Activated T-cell treated with anti-CD3 and anti-CD28 coated beads, Interleukin-2, amount 50 U/mL, for 72 hours (primary cell): ENCODE results near the gene NUTF2. TPM values are rescaled to one million over a fixed set of nuclear protein-coding genes. Genes with fewer than 3 reads are reported as not detected.
"Not testable (repeated sequence)": the region's sequence is repeated elsewhere in the genome, so short reads cannot be mapped to it uniquely, and the experiment has no call there.

Experiments
- ATAC-seq, 2 donors: fragments of 150-1000 bp; cut with Tn5 transposase; replicated peaks in 1 of 2; 2 replicates each; pipeline ENCODE4 v1.10.0; 2021; ENCODE audit warnings: moderate library complexity in 2 of 2, mild to moderate bottlenecking in 1 of 2
- DNase-seq, 2 donors: peaks; one replicate each; pipeline ENCODE4 v3.0.0; 2021 to 2022; ENCODE audit warnings: mixed read lengths in 1 of 2
- H3K27ac Mint-ChIP-seq: one replicate; pipeline ENCODE4 v1.8.0; 2022; ENCODE audit warnings: mild to moderate bottlenecking, moderate library complexity, mixed read lengths
- H3K27me3 Mint-ChIP-seq: one replicate; pipeline ENCODE4 v1.8.0; 2022; ENCODE audit warnings: low read depth, mixed read lengths
- H3K36me3 Mint-ChIP-seq, 2 donors: one replicate each; pipeline ENCODE4 v1.8.0; 2022; ENCODE audit warnings: mixed read lengths in 2 of 2, mild to moderate bottlenecking in 1 of 2; ENCODE audit not compliant: insufficient read depth in 2 of 2
- H3K4me1 Mint-ChIP-seq: one replicate; pipeline ENCODE4 v1.8.0; 2022; ENCODE audit warnings: low read depth, mixed read lengths
- H3K4me3 Mint-ChIP-seq, 2 donors: one replicate each; pipeline ENCODE4 v1.8.0; 2022; ENCODE audit warnings: mild to moderate bottlenecking in 2 of 2, mixed read lengths in 2 of 2, moderate library complexity in 2 of 2
- H3K9me3 Mint-ChIP-seq, 2 donors: one replicate each; pipeline ENCODE4 v1.8.0; 2022; ENCODE audit warnings: mixed read lengths in 2 of 2
- total RNA-seq, 2 donors: library from RNA; stranded (reverse); gene quantifications; one replicate each; pipeline ENCODE4 v1.2.3, GENCODE V29; 2022

NUTF2 gene
- total RNA-seq, 2 donors from 2014 or later, result 80.8 to 90.1 TPM

DNA sequence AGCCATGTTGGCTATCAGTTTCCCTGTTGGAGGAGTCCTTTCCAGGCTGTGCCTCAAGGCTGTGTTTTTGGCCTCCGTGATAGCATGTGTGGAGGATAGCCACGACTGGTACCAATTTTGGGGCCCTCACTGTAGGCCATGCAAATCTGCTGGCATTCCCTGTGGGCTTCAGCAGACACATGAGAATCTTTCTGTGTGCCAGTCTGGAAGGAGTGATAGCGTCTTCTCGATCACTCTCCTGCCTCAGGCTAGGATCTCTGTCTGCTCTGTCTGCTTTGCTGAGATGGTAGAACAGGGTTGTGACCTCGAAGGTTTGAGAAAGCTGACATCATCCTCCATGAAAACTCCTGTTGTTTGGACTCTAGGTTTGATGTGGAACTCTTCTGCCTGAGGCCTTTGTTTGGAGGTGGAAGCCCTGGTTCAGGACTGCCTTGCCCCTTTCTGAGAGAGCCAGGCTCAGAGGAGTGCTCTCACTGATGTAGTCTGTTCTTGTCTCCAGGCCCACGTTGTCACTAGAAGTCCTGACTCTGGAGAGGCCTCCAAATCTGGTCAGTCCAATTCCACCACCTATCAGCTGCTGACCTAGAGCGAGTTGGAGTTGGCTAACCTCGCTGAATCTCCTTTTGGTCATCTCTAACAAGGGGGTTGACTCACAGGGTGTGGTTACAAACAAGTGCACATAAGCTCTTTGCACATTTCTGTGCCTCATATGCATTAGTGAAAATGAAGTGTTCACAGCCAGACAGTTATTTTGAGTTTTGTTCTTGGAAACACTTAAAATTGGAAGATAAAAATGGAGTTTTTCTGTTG is 14.1 kb downstream of the NUTF2 start:
- H3K4me3 Mint-ChIP-seq, result no peak overlapping the region
- H3K27me3 Mint-ChIP-seq, result no peaks in the 10 kb centered on the region
- H3K4me1 Mint-ChIP-seq, result peaks cover 32% of the 10 kb centered on the region
- no peak for DNase-seq
- H3K36me3 Mint-ChIP-seq, result peaks cover 0 to 1% of the 10 kb centered on the region in 2 donors
- no peaks in the 10 kb centered on the region for H3K9me3 Mint-ChIP-seq
- peak overlapping the region; percentile 8 for H3K27ac Mint-ChIP-seq
- no peak for ATAC-seq

DNA sequence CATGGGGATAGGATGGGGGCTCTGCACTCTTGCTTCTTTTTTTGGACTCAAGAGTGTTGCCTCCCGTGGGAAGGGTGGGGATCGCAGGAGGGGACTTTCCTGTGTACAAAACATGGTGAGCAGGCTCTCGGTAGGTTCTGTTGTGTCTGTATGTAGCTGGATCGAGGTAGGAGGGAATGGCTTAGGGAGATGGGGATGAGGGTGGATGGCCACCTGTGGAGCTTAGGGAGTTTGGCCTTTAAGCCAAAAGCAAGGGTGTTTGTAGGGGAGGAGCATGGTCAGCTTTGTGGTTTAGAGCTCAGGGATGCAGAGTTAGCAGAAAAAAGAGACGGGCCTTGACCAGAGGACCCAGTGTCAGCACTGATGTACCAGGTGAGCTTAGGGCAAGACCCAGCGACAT is 15.1 kb downstream of the NUTF2 start:
- DNase-seq, result no peak
- Mint-ChIP-seq H3K27ac (no peak overlapping the region), H3K4me1 (peaks cover 23% of the 10 kb centered on the region), H3K36me3 (peaks cover 0 to 7% of the 10 kb centered on the region in 2 donors), H3K9me3 (no peaks in the 10 kb centered on the region), H3K4me3 (no peak overlapping the region), H3K27me3 (no peaks in the 10 kb centered on the region)
- ATAC-seq, result no peak

DNA sequence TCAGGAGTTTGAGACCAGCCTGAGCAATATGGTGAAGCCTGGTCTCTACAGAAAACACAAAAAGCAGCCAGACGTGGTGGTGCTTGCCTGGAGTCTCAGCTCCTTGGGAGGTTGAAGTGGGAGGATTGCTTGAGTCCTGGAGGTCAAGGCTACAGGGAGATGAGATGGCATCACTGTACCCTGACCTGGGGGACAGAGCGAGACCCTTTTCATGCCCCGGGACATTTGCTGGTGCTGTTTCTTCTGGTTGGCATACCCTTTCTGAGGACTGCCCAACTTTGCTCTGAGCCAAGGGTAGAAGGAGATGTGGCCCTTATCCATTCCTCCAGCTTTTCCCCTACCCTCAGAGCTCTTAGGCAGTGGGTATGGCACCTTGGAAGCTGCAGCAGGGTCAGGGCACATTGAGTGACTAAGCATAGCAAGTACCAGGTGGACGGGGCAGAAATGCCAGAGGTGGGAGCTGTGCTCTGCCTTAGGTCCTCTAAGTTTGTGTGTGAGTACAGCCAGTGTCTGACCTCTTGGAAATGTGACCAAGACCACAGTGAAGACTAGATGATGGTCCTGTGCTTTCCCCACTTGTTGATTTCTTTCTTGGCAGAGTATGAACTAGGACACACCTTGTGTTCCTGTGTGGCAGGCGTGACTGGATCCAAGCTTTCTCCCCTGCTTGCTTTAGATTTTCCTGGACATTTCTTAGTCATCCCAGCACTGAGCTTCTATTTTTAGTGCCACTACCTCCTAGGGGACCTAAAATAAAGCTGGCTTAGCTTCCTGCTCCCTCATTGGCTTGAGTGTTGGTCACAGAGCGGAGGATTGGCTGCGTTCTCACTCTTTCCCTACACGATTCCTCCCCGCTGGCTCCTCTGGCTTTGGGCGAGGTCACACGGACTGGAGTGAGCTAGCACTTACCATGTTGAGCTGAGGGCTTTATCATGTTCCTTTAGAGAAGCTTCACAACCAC is 16.2 kb downstream of the NUTF2 start:
- H3K27me3 Mint-ChIP-seq, result no peaks in the 10 kb centered on the region
- peaks cover 13% of the 10 kb centered on the region for H3K4me1 Mint-ChIP-seq
- no peak overlapping the region for H3K27ac Mint-ChIP-seq
- H3K4me3 Mint-ChIP-seq, result no peak overlapping the region
- H3K36me3 Mint-ChIP-seq, result peaks cover 0 to 7% of the 10 kb centered on the region in 2 donors
- no peak for DNase-seq
- no peak for ATAC-seq
- no peaks in the 10 kb centered on the region for H3K9me3 Mint-ChIP-seq

DNA sequence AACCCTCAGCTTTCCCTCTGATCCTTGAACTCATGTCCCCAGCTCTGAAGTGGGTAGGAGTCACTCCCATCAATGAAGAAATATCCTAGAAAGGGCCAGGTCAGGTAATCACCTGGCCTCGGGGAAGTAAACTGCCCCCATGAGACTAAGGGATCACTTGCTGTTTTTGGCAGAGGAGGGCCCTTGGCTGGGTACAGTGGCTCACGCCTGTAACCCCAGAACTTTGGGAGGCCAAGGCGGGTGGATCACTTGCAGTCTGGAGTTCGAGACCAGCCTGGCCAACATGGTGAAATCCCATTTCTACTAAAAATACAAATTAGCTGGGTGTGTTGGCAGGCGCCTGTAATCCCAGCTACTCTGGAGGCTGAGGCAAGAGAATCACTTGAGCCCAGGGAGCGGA is 17.3 kb downstream of the NUTF2 start:
- H3K27ac Mint-ChIP-seq, DNase-seq, H3K4me3 Mint-ChIP-seq, ATAC-seq, H3K4me1 Mint-ChIP-seq, H3K9me3 Mint-ChIP-seq, H3K36me3 Mint-ChIP-seq, H3K27me3 Mint-ChIP-seq: not testable (repeated sequence)

DNA sequence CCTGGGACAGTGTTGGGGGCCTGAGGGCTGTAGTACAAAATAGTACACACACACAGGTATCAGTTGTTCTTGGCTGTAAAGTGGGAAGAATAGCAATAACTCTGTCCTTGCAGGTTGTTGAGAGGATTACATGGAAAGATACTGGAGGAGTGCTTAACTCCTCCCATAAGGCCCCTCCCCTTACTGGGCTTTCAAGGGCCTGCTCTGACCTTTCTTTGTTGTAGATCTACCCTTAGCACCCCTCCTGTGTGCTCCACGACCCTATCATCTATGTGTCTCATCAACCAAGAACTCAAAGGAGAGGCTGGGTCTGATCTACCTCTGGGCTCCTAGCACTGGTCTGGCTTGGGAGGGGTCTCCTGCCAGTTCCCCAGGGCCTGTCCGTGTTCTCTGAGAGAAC is 17.9 kb downstream of the NUTF2 start:
- Mint-ChIP-seq H3K4me3 (no peak overlapping the region), H3K36me3 (peaks cover 0 to 7% of the 10 kb centered on the region in 2 donors), H3K4me1 (peaks cover 6% of the 10 kb centered on the region), H3K9me3 (no peaks in the 10 kb centered on the region), H3K27ac (no peak overlapping the region), H3K27me3 (no peaks in the 10 kb centered on the region)
- DNase-seq (no peak), ATAC-seq (no peak)

DNA sequence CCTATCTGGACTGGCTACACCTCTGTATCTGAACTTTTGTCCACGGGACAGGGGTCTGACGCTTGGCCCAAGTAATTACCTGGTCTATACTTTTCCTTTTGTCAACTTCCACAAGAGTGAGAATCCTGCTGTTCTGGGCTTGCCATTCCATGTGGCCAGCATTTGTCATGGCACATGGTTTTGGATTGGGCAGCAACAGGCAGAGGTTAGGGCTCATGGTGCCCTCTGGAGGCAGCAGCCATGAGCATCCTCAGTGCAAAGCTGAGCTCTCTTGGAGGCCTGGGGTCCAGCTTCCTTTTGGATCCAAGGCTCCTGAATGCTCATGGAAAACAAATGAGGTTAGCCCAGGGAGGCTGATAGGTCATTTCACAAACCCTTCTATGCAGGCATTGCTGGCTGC is 18.6 kb downstream of the NUTF2 start:
- Mint-ChIP-seq H3K36me3 (peaks cover 0 to 8% of the 10 kb centered on the region in 2 donors), H3K9me3 (no peaks in the 10 kb centered on the region), H3K4me1 (peaks cover 6% of the 10 kb centered on the region), H3K27me3 (no peaks in the 10 kb centered on the region), H3K4me3 (no peak overlapping the region), H3K27ac (no peak overlapping the region)
- ATAC-seq, result no peak
- DNase-seq, result no peak

DNA sequence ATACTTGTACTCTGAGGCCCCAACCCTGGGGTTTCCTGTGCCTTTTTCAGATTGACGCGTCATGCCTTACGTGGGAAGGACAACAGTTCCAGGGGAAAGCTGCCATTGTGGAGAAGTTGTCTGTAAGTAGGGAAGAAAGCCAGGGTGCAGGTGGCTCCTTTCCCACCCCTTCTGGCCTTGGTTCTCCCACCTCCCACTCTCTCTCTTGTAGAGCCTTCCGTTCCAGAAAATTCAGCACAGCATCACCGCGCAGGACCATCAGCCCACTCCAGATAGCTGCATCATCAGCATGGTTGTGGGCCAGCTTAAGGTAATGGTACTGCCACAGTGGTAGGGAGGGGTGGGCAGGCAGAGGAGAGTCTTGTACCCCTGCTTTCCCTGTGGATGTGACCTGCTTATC is 21.6 kb downstream of the NUTF2 start:
- no peak for ATAC-seq
- H3K27me3 Mint-ChIP-seq, result no peaks in the 10 kb centered on the region

DNA sequence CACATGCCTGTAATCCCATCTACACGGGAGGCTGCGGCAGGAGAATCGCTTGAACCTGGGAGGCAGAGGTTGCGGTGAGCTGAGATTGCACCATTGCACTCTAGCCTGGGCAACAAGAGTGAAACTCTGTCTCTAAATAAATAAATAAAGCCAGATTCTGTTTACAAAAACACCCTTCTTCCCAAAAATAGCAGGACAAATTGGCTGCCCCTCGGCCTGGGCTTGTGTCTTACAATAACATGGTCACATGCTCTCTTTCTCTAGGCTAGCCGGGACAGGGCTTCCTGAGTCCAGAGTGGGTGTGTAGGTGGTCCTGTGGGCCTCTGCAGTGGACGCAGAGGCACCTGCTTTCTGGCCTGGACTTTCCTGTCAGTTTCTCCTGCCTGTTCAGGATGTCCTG is 22.9 kb downstream of the NUTF2 start:
- ATAC-seq (no peak), DNase-seq (no peak)
- H3K36me3 Mint-ChIP-seq, result peaks cover 2 to 15% of the 10 kb centered on the region in 2 donors
- peak overlapping the region; percentile 54 for H3K27ac Mint-ChIP-seq
- peaks cover 19% of the 10 kb centered on the region for H3K4me1 Mint-ChIP-seq
- no peaks in the 10 kb centered on the region for H3K9me3 Mint-ChIP-seq
- no peaks in the 10 kb centered on the region for H3K27me3 Mint-ChIP-seq
- H3K4me3 Mint-ChIP-seq, result no peak overlapping the region

More for the DNA sequence above, 21.6 kb downstream of the NUTF2 start:
- no peak for DNase-seq
- no peaks in the 10 kb centered on the region for H3K9me3 Mint-ChIP-seq
- peaks cover 0 to 13% of the 10 kb centered on the region in 2 donors for H3K36me3 Mint-ChIP-seq
- H3K4me3 Mint-ChIP-seq, result no peak overlapping the region
- peaks cover 7% of the 10 kb centered on the region for H3K4me1 Mint-ChIP-seq
- no peak overlapping the region for H3K27ac Mint-ChIP-seq

DNA sequence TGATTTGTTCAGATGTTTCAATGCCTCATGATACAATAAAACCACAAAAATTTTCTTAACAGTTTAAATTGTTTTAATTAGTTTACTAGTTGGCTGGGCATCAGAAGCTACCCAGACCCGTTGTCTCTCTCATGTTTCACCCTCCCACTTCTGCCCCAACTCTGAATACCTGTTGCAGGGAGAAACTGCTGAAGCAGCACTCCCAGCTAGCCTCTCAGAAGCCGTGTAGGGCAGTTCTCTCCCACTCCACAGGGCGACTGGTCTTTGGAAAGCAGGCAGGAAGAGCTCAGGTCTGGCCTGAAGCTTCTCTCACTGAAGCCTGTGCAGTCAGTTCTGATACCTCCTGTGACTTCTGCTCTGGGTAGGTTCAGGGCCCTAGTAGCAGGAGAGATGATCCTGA is 24.5 kb downstream of the NUTF2 start:
- no peak overlapping the region for H3K4me3 Mint-ChIP-seq
- H3K27me3 Mint-ChIP-seq, result no peaks in the 10 kb centered on the region
- peak overlapping the region; percentile 35 for H3K27ac Mint-ChIP-seq
- peaks cover 2 to 18% of the 10 kb centered on the region in 2 donors for H3K36me3 Mint-ChIP-seq
- peaks cover 32% of the 10 kb centered on the region for H3K4me1 Mint-ChIP-seq
- H3K9me3 Mint-ChIP-seq, result no peaks in the 10 kb centered on the region
- DNase-seq, result no peak
- no peak for ATAC-seq

DNA sequence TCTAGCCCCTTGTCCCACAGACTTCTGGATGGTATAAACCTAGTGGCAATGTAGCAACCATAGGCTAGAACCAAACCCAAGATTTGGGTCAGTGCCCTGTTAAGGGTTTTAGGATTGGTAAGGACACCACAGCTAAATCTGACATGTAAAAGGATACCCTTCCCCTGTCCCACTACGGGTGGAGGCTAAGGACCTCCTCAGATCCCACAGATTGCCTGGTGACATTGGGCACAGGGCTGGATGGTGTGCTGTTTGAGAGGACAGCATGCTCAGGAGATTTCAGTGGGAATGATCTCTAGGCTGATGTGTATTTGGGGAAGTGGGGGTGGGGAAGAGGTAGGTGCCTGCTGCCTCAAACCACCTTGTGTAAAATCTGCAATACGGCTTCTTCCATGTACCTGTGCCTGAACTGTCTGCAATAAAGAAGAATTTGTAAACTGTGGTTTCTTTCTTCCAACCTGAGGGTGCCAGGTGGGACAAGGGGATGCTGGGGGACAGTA is 25.4 kb downstream of the NUTF2 start:
- DNase-seq (no peak), ATAC-seq (no peak)
- H3K36me3 Mint-ChIP-seq, result peaks cover 2 to 15% of the 10 kb centered on the region in 2 donors
- peaks cover 32% of the 10 kb centered on the region for H3K4me1 Mint-ChIP-seq
- H3K4me3 Mint-ChIP-seq, result peak overlapping the region; percentile 92 to 93
- H3K27ac Mint-ChIP-seq, result peak overlapping the region; percentile 49
- no peaks in the 10 kb centered on the region for H3K9me3 Mint-ChIP-seq
- no peaks in the 10 kb centered on the region for H3K27me3 Mint-ChIP-seq

DNA sequence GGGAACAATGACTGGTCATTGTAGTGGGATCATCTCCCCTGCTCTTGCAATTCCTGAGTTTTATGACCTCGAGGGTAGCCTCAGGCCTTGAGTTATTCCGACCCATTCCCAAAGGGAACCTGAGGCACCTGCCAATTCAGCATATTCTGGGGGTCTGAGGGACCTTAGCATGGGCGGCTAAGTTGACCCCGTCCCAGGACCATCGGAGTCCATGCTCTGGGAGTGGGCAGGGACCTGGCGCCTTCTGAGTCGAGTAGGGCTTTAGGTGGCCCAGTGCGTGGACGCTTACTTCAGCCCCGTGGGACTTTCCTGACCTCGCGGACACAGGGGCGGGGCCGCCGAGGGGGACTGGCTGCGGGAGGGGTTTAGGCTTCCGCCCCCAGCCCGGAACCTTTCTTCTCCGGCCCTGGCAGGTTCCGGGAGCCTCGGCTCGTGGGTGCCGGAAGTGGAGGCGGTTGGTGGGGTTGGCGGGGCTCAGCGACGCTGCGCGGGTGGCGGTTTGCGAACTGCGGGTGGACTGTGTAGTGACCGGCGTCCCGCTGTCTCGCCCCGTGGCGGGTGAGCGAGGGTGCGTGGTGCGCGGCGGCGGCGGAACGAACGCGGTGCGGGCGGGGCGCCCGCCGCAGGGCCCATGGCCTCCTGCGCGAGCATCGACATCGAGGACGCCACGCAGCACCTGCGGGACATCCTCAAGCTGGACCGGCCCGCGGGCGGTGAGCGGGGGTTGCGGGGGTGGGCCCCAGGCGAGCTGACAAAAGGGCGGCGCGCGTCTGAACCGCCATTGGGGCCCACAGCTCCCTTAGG is 26.1 kb downstream of the NUTF2 start, which contains the start of gene EDC4:
Gene EDC4, plus strand, starts transcription at position 422 of the 804 bp plus-strand sequence. Its CDS starts 210 bp downstream, at position 632.
- H3K9me3 Mint-ChIP-seq, result no peaks in the 10 kb centered on the region
- peak within 1 kb of the TSS; percentile 92 to 93 for H3K4me3 Mint-ChIP-seq
- DNase-seq (peak; percentile 92 to 95), ATAC-seq (peak; percentile 94 to 96)
- peak within 1 kb of the TSS; percentile 80 for H3K27ac Mint-ChIP-seq
- H3K36me3 Mint-ChIP-seq, result peaks cover 2 to 15% of the 10 kb centered on the region in 2 donors
- no peaks in the 10 kb centered on the region for H3K27me3 Mint-ChIP-seq
- peaks cover 32% of the 10 kb centered on the region for H3K4me1 Mint-ChIP-seq
